H1 (cell line): Measurements from ENCODE around the gene KDM6B. TPM values are rescaled to one million over a fixed set of nuclear protein-coding genes. Genes with fewer than 3 reads are reported as not detected.

ENCODE experiments used
- CTCF ChIA-PET: fragments of 300-600 bp; sonication (Branson Sonifier 250); formaldehyde crosslinking; loops from one replicate; lab custom pipeline; 2021; ENCODE audit not compliant: partially characterized antibody; lab: Charles Lee
- POLR2A ChIA-PET: fragments of 300-600 bp; sonication (Branson Sonifier 250); formaldehyde crosslinking; loops from one replicate; lab custom pipeline; 2021; ENCODE audit warnings: inconsistent platforms; ENCODE audit not compliant: partially characterized antibody; lab: Charles Lee
- DNase-seq, 2 experiments: peaks; one replicate each; pipeline versions ENCODE4 v3.0.0 to v3.0.0-alpha.2; 2010 to 2022; ENCODE audit warnings: low spot score in 2 of 2, low read depth in 1 of 2, mixed read lengths in 1 of 2
- FAIRE-seq: peaks from 2 replicates; lab custom pipeline; 2011; peaks lifted over from hg19 to GRCh38; lab: Jason Lieb, UNC
- H2AFZ ChIP-seq: 2 replicates; pipeline ENCODE4 v1.8.1; 2012; ENCODE audit warnings: low read length, inconsistent platforms
- H2AK5ac ChIP-seq: 2 replicates; pipeline ENCODE4 v1.6.1; 2013; ENCODE audit warnings: low read depth, low read length
- H2BK120ac ChIP-seq: replicated peaks from 2 replicates; pipeline ENCODE3; 2013; ENCODE audit warnings: low read depth, low read length, inconsistent platforms
- H2BK12ac ChIP-seq: 2 replicates; pipeline ENCODE4 v1.6.1; 2013; ENCODE audit warnings: low read depth, low read length
- H2BK15ac ChIP-seq: 2 replicates; pipeline ENCODE4 v1.6.1; 2013; ENCODE audit warnings: low read length
- H2BK20ac ChIP-seq: 2 replicates; pipeline ENCODE4 v1.6.1; 2013; ENCODE audit warnings: low read length
- H2BK5ac ChIP-seq: 2 replicates; pipeline ENCODE4 v1.6.1; 2013; ENCODE audit warnings: low read depth, low read length
- H3K14ac ChIP-seq: 2 replicates; pipeline ENCODE4 v1.6.1; 2013; ENCODE audit warnings: inconsistent platforms; ENCODE audit not compliant: insufficient read length
- H3K18ac ChIP-seq: 2 replicates; pipeline ENCODE4 v1.6.1; 2013; ENCODE audit warnings: low read length; ENCODE audit errors: extremely low read depth
- H3K23ac ChIP-seq: 2 replicates; pipeline ENCODE4 v1.6.1; 2013; ENCODE audit warnings: inconsistent platforms; ENCODE audit not compliant: insufficient read length
- H3K23me2 ChIP-seq: 2 replicates; pipeline ENCODE4 v1.6.1; 2013; ENCODE audit warnings: low read depth, low read length
- H3K27ac ChIP-seq: 2 replicates; pipeline ENCODE4 v1.6.1; 2011; ENCODE audit warnings: low read depth, low read length, inconsistent platforms
- H3K27me3 ChIP-seq, 4 experiments: replicated peaks in 1 of 4; 1 replicate in 1 of 4; 2 replicates in 3 of 4; pipeline versions ENCODE4 v1.6.1 to v1.8.1; 2011 to 2013; ENCODE audit warnings: low read length in 3 of 4, mild to moderate bottlenecking in 3 of 4, inconsistent platforms in 2 of 4, mixed read lengths in 2 of 4, moderate library complexity in 1 of 4; ENCODE audit not compliant: control insufficient read depth in 3 of 4, insufficient read depth in 3 of 4; ENCODE audit errors: extremely low read depth in 1 of 4
- H3K36me3 ChIP-seq, 4 experiments: 2 replicates each; pipeline versions ENCODE4 v1.6.1 to v1.8.1; 2011 to 2013; ENCODE audit warnings: mild to moderate bottlenecking in 4 of 4, low read length in 3 of 4, moderate library complexity in 2 of 4, control low read depth in 1 of 4, inconsistent platforms in 1 of 4; ENCODE audit not compliant: insufficient read depth in 4 of 4, control insufficient read depth in 2 of 4
- H3K4ac ChIP-seq: replicated peaks from 2 replicates; pipeline ENCODE3; 2013; ENCODE audit warnings: low read length, low read depth, mixed read lengths, inconsistent platforms; ENCODE audit not compliant: insufficient read length
- H3K4me1 ChIP-seq, 4 experiments: replicated peaks in 1 of 4; 1 replicate in 1 of 4; 2 replicates in 3 of 4; pipeline versions ENCODE4 v1.6.1 to v1.8.1; 2011 to 2013; ENCODE audit warnings: low read length in 3 of 4, inconsistent platforms in 2 of 4, mixed read lengths in 1 of 4; ENCODE audit not compliant: insufficient read depth in 4 of 4, control insufficient read depth in 3 of 4
- H3K4me2 ChIP-seq, 2 experiments: 2 replicates each; pipeline versions ENCODE4 v1.6.1 to v1.8.1; 2011 to 2013; ENCODE audit warnings: low read depth in 2 of 2, low read length in 2 of 2, control low read depth in 1 of 2, inconsistent platforms in 1 of 2, mild to moderate bottlenecking in 1 of 2; ENCODE audit not compliant: insufficient read depth in 1 of 2
- H3K4me3 ChIP-seq, 4 experiments: fragments of 200-600, 300-600 bp in 1 of 4; sonication (generic), shearing (Covaris generic), sonication (Bioruptor Twin) in 1 of 4; 2 replicates each; pipeline versions ENCODE4 v1.5.1 to v1.8.1; 2011 to 2016; ENCODE audit warnings: low read length in 4 of 4, low read depth in 3 of 4, control low read depth in 2 of 4, inconsistent platforms in 2 of 4, mild to moderate bottlenecking in 2 of 4, mixed read lengths in 1 of 4, moderate library complexity in 1 of 4; ENCODE audit not compliant: insufficient read depth in 2 of 4; ENCODE audit errors: extremely low read depth in 1 of 4
- H3K56ac ChIP-seq: replicated peaks from 2 replicates; pipeline ENCODE3; 2013; ENCODE audit warnings: low read depth, mild to moderate bottlenecking, mixed read lengths, low read length, inconsistent platforms; ENCODE audit not compliant: insufficient read length
- H3K79me1 ChIP-seq: 2 replicates; pipeline ENCODE4 v1.6.1; 2013; ENCODE audit warnings: low read depth, low read length, control low read depth
- H3K79me2 ChIP-seq, 2 experiments: 2 replicates each; pipeline versions ENCODE4 v1.6.1 to v1.8.1; 2012 to 2013; ENCODE audit warnings: low read length in 2 of 2, mild to moderate bottlenecking in 2 of 2, inconsistent platforms in 1 of 2; ENCODE audit not compliant: insufficient read depth in 2 of 2, control insufficient read depth in 1 of 2
- H3K9ac ChIP-seq, 4 experiments: replicated peaks in 1 of 4; 1 replicate in 1 of 4; 2 replicates in 3 of 4; pipeline versions ENCODE4 v1.6.1 to v1.8.1; 2011 to 2013; ENCODE audit warnings: low read depth in 3 of 4, low read length in 3 of 4, control low read depth in 2 of 4, mild to moderate bottlenecking in 2 of 4, moderate library complexity in 2 of 4, inconsistent platforms in 1 of 4; ENCODE audit errors: extremely low read depth in 1 of 4
- H3K9me3 ChIP-seq, 2 experiments: 2 replicates each; pipeline versions ENCODE4 v1.6.1 to v1.8.1; 2012 to 2013; ENCODE audit warnings: mild to moderate bottlenecking in 2 of 2, moderate library complexity in 2 of 2, control low read depth in 1 of 2, inconsistent platforms in 1 of 2, low read depth in 1 of 2, low read length in 1 of 2, mixed read lengths in 1 of 2; ENCODE audit not compliant: insufficient read depth in 2 of 2
- H4K20me1 ChIP-seq, 2 experiments: replicated peaks in 1 of 2; 2 replicates each; pipeline versions ENCODE3 to v1.8.1; 2011 to 2013; ENCODE audit warnings: inconsistent platforms in 2 of 2, low read length in 2 of 2, mild to moderate bottlenecking in 1 of 2; ENCODE audit not compliant: insufficient read depth in 2 of 2, control insufficient read depth in 1 of 2
- H4K5ac ChIP-seq: 2 replicates; pipeline ENCODE4 v1.6.1; 2013; ENCODE audit warnings: low read length, low read depth, mixed read lengths, inconsistent platforms; ENCODE audit not compliant: insufficient read length
- H4K8ac ChIP-seq: 2 replicates; pipeline ENCODE4 v1.8.0; 2013; ENCODE audit warnings: mild to moderate bottlenecking, moderate library complexity, low read length, inconsistent platforms; ENCODE audit not compliant: insufficient read depth; ENCODE audit errors: extremely low read depth
- H4K91ac ChIP-seq: replicated peaks from 2 replicates; pipeline ENCODE3; 2013; ENCODE audit warnings: low read length, mixed read lengths, inconsistent platforms; ENCODE audit not compliant: insufficient read length
- CTBP2 ChIP-seq: IDR thresholded peaks from 2 replicates; pipeline ENCODE4 v1.7.0; 2011; ENCODE audit warnings: borderline replicate concordance, mild to moderate bottlenecking, moderate library complexity, mixed read lengths, low read length; ENCODE audit not compliant: insufficient read depth, insufficient read length
- WGBS, 2 experiments: shearing (Covaris generic) in 1 of 2; methylation state at CpG; one replicate each; pipeline versions ENCODE4 v1.1.6 to v1.1.7; 2013 to 2015; ENCODE audit warnings: low lambda C conversion rate in 2 of 2, mixed read lengths in 2 of 2, inconsistent platforms in 1 of 2, low coverage in 1 of 2, missing lambda C conversion rate in 1 of 2; ENCODE audit not compliant: insufficient replicate concordance in 2 of 2, insufficient coverage in 1 of 2, insufficient read length in 1 of 2; ENCODE audit errors: extremely low coverage in 1 of 2, missing lambda C conversion rate in 1 of 2; 5-methylcytosine and 5-hydroxymethylcytosine counted together
- polyA plus RNA-seq, 7 experiments: library from polyadenylated mRNA; depleted of rRNA in 3 of 7; stranded (reverse) in 5 of 7; unstranded in 2 of 7; fragments of >200 nt in 5 of 7; fragments of 200-250 nt in 2 of 7; gene quantifications; 1 replicate in 5 of 7; 2 replicates in 1 of 7; 4 replicates in 1 of 7; pipeline versions ENCODE4 v1.2.1 to v1.2.3, GENCODE V29; 2011 to 2013; ENCODE audit warnings: missing spikeins in 2 of 7, mixed read lengths in 2 of 7
- total RNA-seq: library from RNA; stranded (reverse); fragmentation: NEBNext Ultra II Directional; extraction: Animal tissue kit (Norgen Biotek cat#: 25700); gene quantifications from 2 replicates; pipeline ENCODE4 v1.2.1, GENCODE V29; 2021

The KDM6B gene
- total and polyA plus RNA-seq, 2 of the 8 experiments (the other 6 are each of a cell fraction or from before 2014, with no cell fraction given), result 0.48 to 3.7 TPM

DNA sequence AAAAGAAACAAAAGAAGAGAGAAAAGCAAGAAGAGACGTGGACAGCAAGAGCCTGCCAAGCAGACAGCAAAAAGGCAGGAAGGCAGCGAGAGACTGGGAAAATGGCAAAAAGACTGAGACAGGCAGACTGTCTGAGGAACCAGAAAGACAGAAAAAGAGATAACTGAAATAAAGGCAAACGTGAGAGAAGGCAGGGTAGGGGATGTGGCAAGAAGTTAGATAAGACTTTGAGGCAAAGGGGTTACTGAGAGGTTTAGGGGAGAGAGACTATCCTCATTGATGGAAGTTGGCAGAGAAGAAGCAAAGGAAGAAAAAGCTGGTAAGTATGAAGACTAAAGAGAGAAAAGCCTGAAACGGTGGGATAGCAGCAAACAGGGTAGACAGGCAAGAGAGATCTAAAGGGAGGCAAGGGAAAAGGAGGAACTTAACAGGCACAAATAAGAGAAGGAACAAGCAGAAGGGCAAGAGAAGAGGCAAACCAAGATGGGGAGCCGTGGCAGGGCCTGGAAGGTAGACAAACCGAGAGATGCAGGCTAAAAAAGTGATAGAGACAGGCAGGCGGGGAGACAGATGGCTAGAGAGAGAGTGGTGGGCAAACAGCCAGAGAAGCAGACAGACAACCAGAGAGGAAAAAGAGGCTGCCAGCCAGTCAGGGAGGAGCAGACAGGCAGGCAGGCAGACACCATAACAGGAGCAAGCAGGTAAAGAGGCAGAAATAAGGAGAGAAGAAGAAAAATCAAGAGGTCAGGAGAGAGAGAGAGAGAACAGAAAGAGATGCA, 47.4 kb downstream of the KDM6B start:
- H4K8ac ChIP-seq, result no peak overlapping the region
- no peak overlapping the region for H2AK5ac ChIP-seq
- peaks cover 0 to 10% (median 3%) of the 10 kb centered on the region in 4 experiments; a peak in 3 of 7 replicates for H3K27me3 ChIP-seq
- no peaks in the 10 kb centered on the region for H3K9me3 ChIP-seq
- no peak overlapping the region for H2BK5ac ChIP-seq
- H2AFZ ChIP-seq, result no peak overlapping the region
- no peak overlapping the region for H2BK20ac ChIP-seq
- H3K18ac ChIP-seq, result no peak overlapping the region
- no peak overlapping the region for H2BK120ac ChIP-seq
- no peak for FAIRE-seq
- H3K4me3 ChIP-seq, result no peak overlapping the region
- H3K9ac ChIP-seq, result no peak overlapping the region
- 87% methylated on average over 7 of the region's 7 CpGs; no CpG with 5 or more reads in 1 of the 2 experiments for WGBS, 2 experiments
- CTCF ChIA-PET, result no interaction called here
- peaks cover 0 to 3% (median 1%) of the 10 kb centered on the region in 4 experiments; a peak in 4 of 7 replicates for H3K4me1 ChIP-seq
- no peak overlapping the region for H2BK12ac ChIP-seq
- no peaks in the 10 kb centered on the region for H3K79me2 ChIP-seq
- H3K56ac ChIP-seq, result no peak overlapping the region
- no peak overlapping the region for H3K14ac ChIP-seq
- no peak overlapping the region for H3K27ac ChIP-seq
- H4K20me1 ChIP-seq, result no peaks in the 10 kb centered on the region
- H2BK15ac ChIP-seq, result no peak overlapping the region
- no peak overlapping the region for H4K91ac ChIP-seq
- no peaks in the 10 kb centered on the region for H3K79me1 ChIP-seq
- no peak overlapping the region for H3K23ac ChIP-seq
- H4K5ac ChIP-seq, result no peak overlapping the region
- H3K23me2 ChIP-seq, result peaks cover 11% of the 10 kb centered on the region; the same call in 1 of the 2 replicates
- no peak overlapping the region for H3K4ac ChIP-seq
- H3K36me3 ChIP-seq, result peaks cover 3 to 10% (median 5%) of the 10 kb centered on the region in 4 experiments; a peak in 5 of 8 replicates
- no peak overlapping the region for H3K4me2 ChIP-seq
- DNase-seq, result no peak
- POLR2A ChIA-PET, result no interaction called here
- no peak for TF ChIP-seq CTBP2
